ENCODE results near the gene FOXK1. TPM values are rescaled to one million over a fixed set of nuclear protein-coding genes. Genes with fewer than 3 reads are reported as not detected.

Gene FOXK1
- polyA plus RNA-seq, 1 experiment, result 3.3 TPM

- CTCF ChIA-PET, result interaction anchor here (1.1 to 1.4 kb wide), 4 partner anchors 18 to 310 kb away, joined by 3 to 5 read pairs (median 3); no protein-coding TSS in a partner anchor
- TF ChIP-seq CTCF (IDR thresholded peaks at IDR 0.05; ENCODE audit: insufficient read depth, low read depth, low read length), result no peak
- no peaks in the 10 kb centered on the region for H3K27me3 ChIP-seq (ENCODE audit: control insufficient read depth, insufficient read depth, low read length)
- POLR2A ChIA-PET, result interaction anchor here (0.6 kb wide), 1 partner anchor 93 kb away, joined by 4 read pairs; no protein-coding TSS in a partner anchor
- no peaks in the 10 kb centered on the region; the same call in 1 of the 2 replicates for H3K36me3 ChIP-seq (ENCODE audit: control insufficient read depth, insufficient read depth, low read length)
- peak overlapping the region; percentile 100 for H3K4me3 ChIP-seq (ENCODE audit: low read depth, low read length)
- peak; percentile 28 for DNase-seq (ENCODE audit: low read depth)
Observed at GRCh38 chr7:4774658-4775249, 92.7 kb downstream of the FOXK1 start.

GRCh38 chr7:4775250-4775847 is 93.3 kb downstream of the FOXK1 start, which contains the start of gene AP5Z1:
TSS of gene AP5Z1 (plus strand) at chr7:4775623. CDS start at chr7:4775716, 93 bp downstream.
- Histone ChIP-seq H3K4me3 (ENCODE audit: low read depth, low read length) (peak within 1 kb of the TSS; percentile 100), H3K36me3 (ENCODE audit: control insufficient read depth, insufficient read depth, low read length) (no peaks in the 10 kb centered on the region; the same call in 1 of the 2 replicates), H3K27me3 (ENCODE audit: control insufficient read depth, insufficient read depth, low read length) (no peaks in the 10 kb centered on the region)
- CTCF ChIA-PET, result interaction anchor here (1.1 to 1.4 kb wide), 3 partner anchors 23 to 310 kb away, joined by 3 to 5 read pairs (median 3); no protein-coding TSS in a partner anchor
- peak; percentile 67 for DNase-seq (ENCODE audit: low read depth)
- POLR2A ChIA-PET, result interaction anchor here (0.6 kb wide), 2 partner anchors 30 to 94 kb away, joined by 3 to 4 read pairs; no protein-coding TSS in a partner anchor
- TF ChIP-seq CTCF (IDR thresholded peaks at IDR 0.05; ENCODE audit: insufficient read depth, low read depth, low read length), result no peak

- H3K36me3 ChIP-seq (ENCODE audit: control insufficient read depth, insufficient read depth, low read length), result peaks cover 3% of the 10 kb centered on the region
- H3K27me3 ChIP-seq (ENCODE audit: control insufficient read depth, insufficient read depth, low read length), result no peaks in the 10 kb centered on the region
- peak; percentile 2 for DNase-seq (ENCODE audit: low read depth)
- POLR2A ChIA-PET, result interaction anchor here (0.6 kb wide), 1 partner anchor 31 kb away, joined by 3 read pairs; no protein-coding TSS in a partner anchor
- TF ChIP-seq CTCF (IDR thresholded peaks at IDR 0.05; ENCODE audit: insufficient read depth, low read depth, low read length), result no peak
- CTCF ChIA-PET, result interaction anchor here (1.2 kb wide), 1 partner anchor 30 kb away, joined by 3 read pairs; no protein-coding TSS in a partner anchor
- H3K4me3 ChIP-seq (ENCODE audit: low read depth, low read length), result peak overlapping the region; percentile 100
Observed at GRCh38 chr7:4775848-4776623, 93.9 kb downstream of the FOXK1 start.

GRCh38 chr7:4779118-4779517 is 97.0 kb downstream of the FOXK1 start:
- no peak for DNase-seq (ENCODE audit: low read depth)
- TF ChIP-seq CTCF (IDR thresholded peaks at IDR 0.05; ENCODE audit: insufficient read depth, low read depth, low read length), result no peak
- H3K4me3 ChIP-seq (ENCODE audit: low read depth, low read length), result no peak overlapping the region
- H3K27me3 ChIP-seq (ENCODE audit: control insufficient read depth, insufficient read depth, low read length), result no peaks in the 10 kb centered on the region
- peaks cover 16% of the 10 kb centered on the region for H3K36me3 ChIP-seq (ENCODE audit: control insufficient read depth, insufficient read depth, low read length)
- ChIA-PET CTCF (interaction anchor here (1.0 to 2.3 kb wide), 2 partner anchors 13 to 307 kb away, joined by 6 to 10 read pairs; no protein-coding TSS in a partner anchor), POLR2A (no interaction called here)
